HG03175 (cell line): ENCODE data around the gene C11orf21.

Source experiments
- ATAC-seq: cut with Tn5 transposase; IDR thresholded peaks from one replicate; pipeline ENCODE4 v1.9.1; 2021; ENCODE audit warnings: mild to moderate bottlenecking, moderate library complexity; ENCODE audit not compliant: unreplicated experiment

Gene C11orf21

GRCh38 chr11:2262301-2263070, 39.2 kb downstream of the C11orf21 start:
- ATAC-seq: no peak

- no peak for ATAC-seq
These were observed 40.1 kb downstream of the C11orf21 start for GRCh38 chr11:2261436-2262230.

GRCh38 chr11:2260491-2261364, 41.0 kb downstream of the C11orf21 start:
- no peak for ATAC-seq

- ATAC-seq: no peak
These were observed 41.7 kb downstream of the C11orf21 start for GRCh38 chr11:2259897-2260451.

- ATAC-seq: no peak
These were observed 42.3 kb downstream of the C11orf21 start for GRCh38 chr11:2259466-2259830.

- ATAC-seq: no peak
These were observed 42.9 kb downstream of the C11orf21 start for GRCh38 chr11:2258501-2259465.

- ATAC-seq: no peak
These were observed 44.6 kb downstream of the C11orf21 start for GRCh38 chr11:2256951-2257700.

- no peak for ATAC-seq
These were observed 45.3 kb downstream of the C11orf21 start for GRCh38 chr11:2256293-2256913.

GRCh38 chr11:2252018-2252417, 49.7 kb downstream of the C11orf21 start:
- no peak for ATAC-seq

GRCh38 chr11:2251138-2251537, 50.6 kb downstream of the C11orf21 start:
- ATAC-seq: no peak

- ATAC-seq: no peak
These were observed 51.2 kb downstream of the C11orf21 start for GRCh38 chr11:2250485-2250884.

- no peak for ATAC-seq
These were observed 51.7 kb downstream of the C11orf21 start for GRCh38 chr11:2250041-2250440.

- ATAC-seq: no peak
These were observed 52.4 kb downstream of the C11orf21 start for GRCh38 chr11:2249189-2249916.

GRCh38 chr11:2248762-2249161, 53.0 kb downstream of the C11orf21 start:
- no peak for ATAC-seq

GRCh38 chr11:2248242-2248641, 53.5 kb downstream of the C11orf21 start:
- no peak for ATAC-seq

GRCh38 chr11:2247496-2247895, 54.2 kb downstream of the C11orf21 start:
- ATAC-seq: no peak
